Tibial nerve (tissue), 4 donors: ENCODE results near the gene AADACL3. TPM values are rescaled to one million over a fixed set of nuclear protein-coding genes. Genes with fewer than 3 reads are reported as not detected.

ENCODE experiments used
- DNase-seq, 2 donors: peaks; one replicate each; pipeline ENCODE4 v3.0.0-alpha.2; 2019; ENCODE audit warnings: low spot score in 2 of 2
- H3K27ac ChIP-seq, 4 donors: fragments of 200-600 bp; sonication (generic) in 3 of 4; one replicate each; pipeline ENCODE4 v1.5.1; 2017 to 2019; ENCODE audit warnings: mild to moderate bottlenecking in 1 of 4
- H3K27me3 ChIP-seq, 2 donors: fragments of 200-600 bp; sonication (generic) in 1 of 2; one replicate each; pipeline versions ENCODE4 v1.5.1 to v1.6.0; 2017 to 2019
- H3K36me3 ChIP-seq, 3 donors: fragments of 200-600 bp; sonication (generic); one replicate each; pipeline ENCODE4 v1.5.1; 2018 to 2019
- H3K4me1 ChIP-seq, 4 donors: fragments of 200-600 bp; sonication (generic) in 3 of 4; one replicate each; pipeline ENCODE4 v1.5.1; 2017 to 2019
- H3K4me3 ChIP-seq, 4 donors: fragments of 200-600 bp; sonication (generic) in 3 of 4; one replicate each; pipeline ENCODE4 v1.5.1; 2017 to 2019; ENCODE audit warnings: mild to moderate bottlenecking in 1 of 4, moderate library complexity in 1 of 4
- H3K9me3 ChIP-seq, 4 donors: fragments of 200-600 bp; sonication (generic) in 3 of 4; one replicate each; pipeline ENCODE4 v1.5.1; 2017 to 2019
- EP300 ChIP-seq, 2 donors: sonication (generic); formaldehyde crosslinking; IDR thresholded peaks; one replicate each; pipeline ENCODE4 v1.6.1; 2017; ENCODE audit warnings: antibody characterized with exemption in 2 of 2, mild to moderate bottlenecking in 1 of 2
- POLR2A ChIP-seq, 2 donors: fragments of 450-650 bp; IDR thresholded peaks; one replicate each; pipeline ENCODE4 v1.6.1; 2017; ENCODE audit warnings: antibody characterized with exemption in 2 of 2, mild to moderate bottlenecking in 2 of 2, moderate library complexity in 2 of 2
- WGBS, 2 donors: methylation state at CpG; one replicate each; pipeline ENCODE4 v1.1.5; 2018; 5-methylcytosine and 5-hydroxymethylcytosine counted together
- small RNA-seq: library from RNA; depleted of rRNA; stranded (forward); fragments of <200 nt; gene quantifications from one replicate; pipeline ENCODE3, GENCODE V24; 2016
- total RNA-seq, 4 donors: library from RNA; depleted of rRNA; stranded (reverse); fragments of >200 nt; gene quantifications; one replicate each; pipeline ENCODE4 v1.1.0, GENCODE V29; 2016
- TF ChIP-seq, protein P1 (sequence below), 5 experiments: fragments of 200-600 bp in 3 of 5; fragments of 450-650 bp in 2 of 5; sonication (generic) in 3 of 5; IDR thresholded peaks; one replicate each; pipeline ENCODE4 v1.5.1; 2016 to 2019; ENCODE audit warnings: antibody characterized with exemption in 5 of 5, mild to moderate bottlenecking in 3 of 5, moderate library complexity in 2 of 5

The AADACL3 gene
- total RNA-seq, 4 donors from 2014 or later = not detected

DNA sequence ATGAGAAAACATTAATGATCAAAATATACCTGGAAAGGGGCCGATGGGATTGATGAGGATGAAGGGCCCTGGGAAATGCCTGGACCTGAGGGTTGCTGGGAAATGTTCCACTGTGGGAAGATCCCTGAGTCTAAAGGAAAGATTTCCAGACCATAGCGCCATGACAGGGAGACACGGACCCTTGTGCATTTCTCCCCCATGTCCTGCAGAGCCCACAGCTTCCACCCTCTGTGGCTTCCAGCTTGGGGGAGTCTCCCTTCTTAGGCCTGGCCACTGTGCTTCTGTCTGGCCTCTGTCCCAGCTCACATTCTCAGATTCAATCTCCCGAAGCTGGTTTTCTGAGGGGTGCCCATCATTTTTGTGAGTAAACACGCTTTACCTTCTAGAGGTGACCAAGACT, 56.6 kb downstream of the AADACL3 start:
- H3K4me1 ChIP-seq = no peaks in the 10 kb centered on the region
- H3K27ac ChIP-seq = no peak overlapping the region
- WGBS, 2 donors = 87 to 88% methylated on average over 5 of the region's 5 CpGs
- DNase-seq = no peak
- TF ChIP-seq EP300 (IDR thresholded peaks at IDR 0.05) (no peak), POLR2A (IDR thresholded peaks at IDR 0.05) (no peak)
- TF ChIP-seq, protein P1, sequence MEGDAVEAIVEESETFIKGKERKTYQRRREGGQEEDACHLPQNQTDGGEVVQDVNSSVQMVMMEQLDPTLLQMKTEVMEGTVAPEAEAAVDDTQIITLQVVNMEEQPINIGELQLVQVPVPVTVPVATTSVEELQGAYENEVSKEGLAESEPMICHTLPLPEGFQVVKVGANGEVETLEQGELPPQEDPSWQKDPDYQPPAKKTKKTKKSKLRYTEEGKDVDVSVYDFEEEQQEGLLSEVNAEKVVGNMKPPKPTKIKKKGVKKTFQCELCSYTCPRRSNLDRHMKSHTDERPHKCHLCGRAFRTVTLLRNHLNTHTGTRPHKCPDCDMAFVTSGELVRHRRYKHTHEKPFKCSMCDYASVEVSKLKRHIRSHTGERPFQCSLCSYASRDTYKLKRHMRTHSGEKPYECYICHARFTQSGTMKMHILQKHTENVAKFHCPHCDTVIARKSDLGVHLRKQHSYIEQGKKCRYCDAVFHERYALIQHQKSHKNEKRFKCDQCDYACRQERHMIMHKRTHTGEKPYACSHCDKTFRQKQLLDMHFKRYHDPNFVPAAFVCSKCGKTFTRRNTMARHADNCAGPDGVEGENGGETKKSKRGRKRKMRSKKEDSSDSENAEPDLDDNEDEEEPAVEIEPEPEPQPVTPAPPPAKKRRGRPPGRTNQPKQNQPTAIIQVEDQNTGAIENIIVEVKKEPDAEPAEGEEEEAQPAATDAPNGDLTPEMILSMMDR (IDR thresholded peaks at IDR 0.05) = no peak
- H3K4me3 ChIP-seq = no peak overlapping the region
- H3K36me3 ChIP-seq = no peaks in the 10 kb centered on the region
- H3K9me3 ChIP-seq = peaks cover 0 to 10% (median 0%) of the 10 kb centered on the region in 4 donors
- no peaks in the 10 kb centered on the region for H3K27me3 ChIP-seq

DNA sequence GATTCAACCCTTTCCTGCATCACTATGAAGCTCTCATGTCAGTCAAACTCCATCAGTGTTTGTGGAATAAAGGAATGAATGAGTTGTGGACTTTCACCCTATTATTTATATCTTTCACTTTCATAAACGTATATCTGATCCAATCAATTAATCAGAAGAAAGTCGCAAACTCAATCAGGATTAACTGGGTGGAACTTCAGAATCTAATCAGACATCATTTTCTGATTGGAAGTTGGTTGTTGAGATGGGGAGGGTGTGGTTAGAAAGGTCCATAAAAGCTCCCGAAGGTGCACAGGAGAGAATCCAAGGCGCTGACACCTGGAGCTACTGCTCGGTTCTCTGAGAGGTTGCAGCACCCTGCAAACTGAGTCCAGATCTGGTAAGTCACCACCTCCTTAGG, 57.5 kb downstream of the AADACL3 start, which contains the start of gene PRAMEF12:
TSS of gene PRAMEF12 (plus strand) at position 301 of the 400 bp plus-strand sequence. CDS start 1,130 bp downstream, outside the sequence.
- no peak within 1 kb of the TSS for H3K27ac ChIP-seq
- TF ChIP-seq POLR2A (IDR thresholded peaks at IDR 0.05) = no peak
- DNase-seq = no peak

DNA sequence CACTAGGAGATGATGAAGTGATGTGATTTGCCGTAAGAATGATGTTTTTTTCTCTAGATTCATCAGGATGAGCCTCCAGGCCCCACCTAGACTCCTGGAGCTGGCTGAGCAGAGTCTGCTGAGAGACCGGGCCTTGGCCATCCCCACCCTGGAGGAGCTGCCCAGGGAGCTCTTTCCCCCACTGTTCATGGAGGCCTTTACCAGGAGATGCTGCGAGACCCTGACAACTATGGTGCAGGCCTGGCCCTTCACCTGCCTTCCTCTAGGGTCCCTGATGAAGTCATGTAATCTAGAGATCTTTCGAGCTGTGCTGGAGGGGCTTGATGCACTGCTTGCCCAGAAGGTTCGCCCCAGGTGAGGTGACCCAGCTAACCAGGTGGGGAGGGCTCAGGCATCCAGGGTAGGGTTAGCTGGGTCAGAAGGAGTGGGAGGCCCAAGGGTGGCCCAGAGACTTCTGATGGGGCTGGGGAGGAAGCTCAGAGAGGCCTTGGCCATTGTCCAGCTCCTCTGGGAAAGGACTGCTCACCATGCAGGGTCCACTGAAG, 59.0 kb downstream of the AADACL3 start:
- TF ChIP-seq, protein P1 (IDR thresholded peaks at IDR 0.05) = no peak
- no peak for TF ChIP-seq POLR2A (IDR thresholded peaks at IDR 0.05)
- TF ChIP-seq EP300 (IDR thresholded peaks at IDR 0.05) = no peak
- Histone ChIP-seq H3K4me3 (no peak overlapping the region), H3K27ac (no peak overlapping the region), H3K9me3 (peaks cover 0 to 10% (median 0%) of the 10 kb centered on the region in 4 donors), H3K4me1 (no peaks in the 10 kb centered on the region), H3K36me3 (no peaks in the 10 kb centered on the region), H3K27me3 (no peaks in the 10 kb centered on the region)
- WGBS, 2 donors = 89 to 97% methylated on average over 5 of the region's 5 CpGs
- DNase-seq = no peak

More for the DNA sequence above, 57.5 kb downstream of the AADACL3 start, which contains the start of gene PRAMEF12:
- WGBS, 2 donors = 88 to 97% methylated on average over 5 of the region's 5 CpGs
- H3K4me1 ChIP-seq = no peaks in the 10 kb centered on the region
- H3K9me3 ChIP-seq = peaks cover 0 to 10% (median 0%) of the 10 kb centered on the region in 4 donors
- H3K36me3 ChIP-seq = no peaks in the 10 kb centered on the region
- no peaks in the 10 kb centered on the region for H3K27me3 ChIP-seq
- no peak within 1 kb of the TSS for H3K4me3 ChIP-seq

DNA sequence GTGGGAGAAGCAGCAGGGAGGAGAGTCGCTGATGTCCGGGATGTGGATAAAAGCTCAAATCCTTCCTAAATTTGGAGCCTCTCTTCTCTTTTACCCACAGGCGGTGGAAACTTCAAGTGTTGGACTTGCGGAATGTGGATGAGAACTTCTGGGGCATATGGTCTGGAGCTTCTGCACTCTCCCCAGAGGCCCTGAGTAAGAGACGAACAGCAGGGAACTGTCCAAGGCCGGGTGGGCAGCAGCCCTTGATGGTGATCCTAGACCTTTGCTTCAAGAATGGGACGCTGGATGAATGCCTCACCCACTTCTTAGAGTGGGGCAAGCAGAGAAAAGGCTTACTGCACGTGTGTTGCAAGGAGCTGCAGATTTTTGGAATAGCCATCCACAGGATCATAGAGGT, 59.5 kb downstream of the AADACL3 start:
- no peaks in the 10 kb centered on the region for H3K36me3 ChIP-seq
- DNase-seq = no peak
- H3K27me3 ChIP-seq = no peaks in the 10 kb centered on the region
- TF ChIP-seq POLR2A (IDR thresholded peaks at IDR 0.05) (no peak), EP300 (IDR thresholded peaks at IDR 0.05) (no peak)
- TF ChIP-seq, protein P1 (IDR thresholded peaks at IDR 0.05) = no peak
- peaks cover 0 to 10% (median 0%) of the 10 kb centered on the region in 4 donors for H3K9me3 ChIP-seq
- H3K4me1 ChIP-seq = no peaks in the 10 kb centered on the region
- no peak overlapping the region for H3K27ac ChIP-seq
- no peak overlapping the region for H3K4me3 ChIP-seq
- WGBS, 2 donors = 75 to 80% methylated on average over 8 of the region's 8 CpGs

DNA sequence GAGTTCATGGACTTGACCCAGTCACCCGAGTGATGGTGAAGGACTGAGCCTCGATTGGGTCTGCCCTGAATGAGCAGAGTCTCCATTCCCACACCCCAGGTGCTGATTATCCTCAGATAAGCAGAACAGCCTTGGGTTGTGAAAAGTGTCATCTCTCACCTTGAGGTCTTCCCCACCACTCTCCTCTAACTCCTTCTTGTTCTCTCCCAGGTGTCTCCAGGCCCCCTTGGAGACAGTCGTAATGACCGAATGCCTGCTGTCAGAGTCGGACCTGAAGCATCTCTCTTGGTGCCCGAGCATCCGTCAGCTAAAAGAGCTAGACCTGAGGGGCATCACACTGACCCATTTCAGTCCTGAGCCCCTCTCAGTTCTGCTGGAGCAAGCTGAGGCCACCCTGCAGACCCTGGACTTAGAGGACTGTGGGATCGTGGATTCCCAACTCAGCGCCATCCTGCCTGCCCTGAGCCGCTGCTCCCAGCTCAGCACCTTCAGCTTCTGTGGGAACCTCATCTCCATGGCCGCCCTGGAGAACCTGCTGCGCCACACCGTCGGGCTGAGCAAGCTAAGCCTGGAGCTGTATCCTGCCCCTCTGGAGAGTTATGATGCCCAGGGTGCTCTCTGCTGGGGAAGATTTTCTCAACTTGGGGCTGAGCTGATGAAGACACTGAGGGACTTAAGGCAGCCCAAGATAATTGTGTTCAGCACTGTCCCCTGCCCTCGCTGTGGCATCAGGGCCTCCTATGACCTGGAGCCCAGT, 61.1 kb downstream of the AADACL3 start:
- no peak for DNase-seq
- Histone ChIP-seq H3K36me3 (no peaks in the 10 kb centered on the region), H3K4me3 (no peak overlapping the region), H3K9me3 (peaks cover 0 to 10% (median 0%) of the 10 kb centered on the region in 4 donors), H3K4me1 (no peaks in the 10 kb centered on the region), H3K27me3 (no peaks in the 10 kb centered on the region), H3K27ac (no peak overlapping the region)
- no peak for TF ChIP-seq POLR2A (IDR thresholded peaks at IDR 0.05)
- no peak for TF ChIP-seq EP300 (IDR thresholded peaks at IDR 0.05)
- TF ChIP-seq, protein P1 (IDR thresholded peaks at IDR 0.05) = no peak
- WGBS, 2 donors = 89 to 92% methylated on average over 15 of the region's 15 CpGs

Small RNA genes within 50 kb of the gene (small RNA-seq; reads per million reads assigned to genes)
- gene AC244670.1 = not detected

Other genes starting within 250 kb of the AADACL3 start
- 100 to 1,000 TPM; 180 to 449 (median 358) TPM for gene DHRS3, start 97.9 kb upstream of the AADACL3 start, total RNA-seq
- gene AADACL4, start 72.0 kb upstream of the AADACL3 start, total RNA-seq = not detected
- gene CFAP107, start 30.1 kb downstream of the AADACL3 start, total RNA-seq = not detected
- gene PRAMEF12, start 57.6 kb downstream of the AADACL3 start, total RNA-seq = not detected
- gene PRAMEF1, start 75.3 kb downstream of the AADACL3 start, total RNA-seq = not detected
- gene PRAMEF11, start 115.3 kb downstream of the AADACL3 start, total RNA-seq = not detected
- gene HNRNPCL1, start 132.6 kb downstream of the AADACL3 start, total RNA-seq = not detected
- gene PRAMEF2, start 141.0 kb downstream of the AADACL3 start, total RNA-seq = not detected
- not detected for gene PRAMEF4, start 170.1 kb downstream of the AADACL3 start, total RNA-seq
- not detected for gene PRAMEF10, start 182.2 kb downstream of the AADACL3 start, total RNA-seq
- not detected for gene PRAMEF7, start 200.5 kb downstream of the AADACL3 start, total RNA-seq
- gene PRAMEF6, start 231.5 kb downstream of the AADACL3 start, total RNA-seq = not detected